RPMI8226 (cell line): ENCODE data around the gene COPS9.
A peak's percentile ranks its signal among the peaks of the same experiment; 100 is the strongest.

Experiments used
- DNase-seq: peaks from one replicate; pipeline ENCODE4 v3.0.0-alpha.2; 2015

COPS9 gene

GRCh38 chr2:240165661-240166060 lies 29.6 kb upstream of the COPS9 start:
- DNase-seq: no peak

- DNase-seq: no peak
Observed at GRCh38 chr2:240165034-240165433, 28.9 kb upstream of the COPS9 start.

- DNase-seq: no peak
Observed at GRCh38 chr2:240164586-240164985, 28.5 kb upstream of the COPS9 start.

GRCh38 chr2:240163844-240164574 lies 27.9 kb upstream of the COPS9 start:
- no peak for DNase-seq

GRCh38 chr2:240162939-240163714 lies 27.0 kb upstream of the COPS9 start:
- DNase-seq: no peak

GRCh38 chr2:240162531-240162930 lies 26.4 kb upstream of the COPS9 start:
- no peak for DNase-seq

- DNase-seq: no peak
Observed at GRCh38 chr2:240162032-240162431, 25.9 kb upstream of the COPS9 start.

- DNase-seq: no peak
Observed at GRCh38 chr2:240161087-240161750, 25.1 kb upstream of the COPS9 start.

- DNase-seq: no peak
Observed at GRCh38 chr2:240160291-240161086, 24.4 kb upstream of the COPS9 start.

GRCh38 chr2:240159251-240159839 lies 23.2 kb upstream of the COPS9 start:
- no peak for DNase-seq

- DNase-seq: no peak
Observed at GRCh38 chr2:240157147-240157470, 21.0 kb upstream of the COPS9 start.

GRCh38 chr2:240156435-240157146 lies 20.5 kb upstream of the COPS9 start:
- DNase-seq: no peak

- no peak for DNase-seq
Observed at GRCh38 chr2:240155745-240156390, 19.8 kb upstream of the COPS9 start.

GRCh38 chr2:240155048-240155744 lies 19.1 kb upstream of the COPS9 start:
- no peak for DNase-seq

- DNase-seq: no peak
Observed at GRCh38 chr2:240154606-240155005, 18.5 kb upstream of the COPS9 start.

GRCh38 chr2:240153418-240153817 lies 17.3 kb upstream of the COPS9 start:
- no peak for DNase-seq

- no peak for DNase-seq
Observed at GRCh38 chr2:240151477-240152031, 15.4 kb upstream of the COPS9 start.

- DNase-seq: peak; percentile 49
Observed at GRCh38 chr2:240149943-240150784, 14.1 kb upstream of the COPS9 start.

GRCh38 chr2:240147911-240148587 lies 11.9 kb upstream of the COPS9 start:
- no peak for DNase-seq
